ENCODE measurements around the gene R3HCC1L.

DNA sequence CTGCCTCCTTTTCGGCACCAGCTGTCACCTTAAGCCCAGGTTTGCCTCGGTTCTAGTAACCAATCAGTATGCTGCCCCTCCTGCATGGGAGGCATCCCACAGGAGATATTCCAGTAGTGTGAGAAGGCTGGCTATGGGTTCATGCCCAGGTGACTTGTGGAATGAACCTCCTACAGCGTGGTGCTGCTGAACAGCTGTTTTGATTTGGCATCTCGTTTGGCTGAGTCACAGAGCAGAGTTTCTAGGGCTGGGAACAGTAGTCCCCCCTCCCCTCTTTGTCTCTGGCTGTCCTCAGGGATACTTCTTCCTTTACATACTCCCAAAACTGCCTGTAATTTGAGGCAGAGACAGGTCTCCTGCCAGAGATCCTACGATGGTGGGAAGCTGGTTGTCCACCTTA lies 16.1 kb downstream of the R3HCC1L start:
- TF ChIP-seq SNAI2 (CRISPR knock-in tag; IDR thresholded peaks at IDR 0.05) (no peak), ZC3H10 (CRISPR knock-in tag; IDR thresholded peaks at IDR 0.05) (no peak)
